Sciatic nerve (tissue), 2 donors: ENCODE data around the gene TUNAR. TPM values are rescaled to one million over a fixed set of nuclear protein-coding genes. Genes with fewer than 3 reads are reported as not detected.
A peak's percentile ranks its signal among the peaks of the same experiment; 100 is the strongest.

Experiments used
- ATAC-seq: fragments of 200-7000 bp; cut with Tn5 transposase; one replicate; pipeline ENCODE4 v1.9.1; 2020; ENCODE audit warnings: mild to moderate bottlenecking, moderate library complexity
- DNase-seq: peaks from one replicate; pipeline ENCODE4 v3.0.0-alpha.2; 2020; ENCODE audit warnings: low spot score
- intact Hi-C: fragments of 100-400 bp; cut with DNase I; formaldehyde crosslinking; loops from one replicate; pipeline ENCODE4 v1.14.2; 2022
- total RNA-seq: library from RNA; stranded (reverse); fragmentation: NEBNext Ultra II Directional; extraction: Animal tissue kit (Norgen Biotek cat#: 25700); gene quantifications from one replicate; pipeline ENCODE4 v1.2.1, GENCODE V29; 2021
- donor health status: DM: no; HTN: no; CAD: no.
- donor health status: DM: no; HTN: no; CAD: no.

TUNAR gene
- total RNA-seq, 1 donor from 2014 or later, result not detected

- intact Hi-C loops, result no loop called here
- DNase-seq, result no peak
- no peak for ATAC-seq
Measured at GRCh38 chr14:95869776-95870175, 6.9 kb upstream of the TUNAR start.

GRCh38 chr14:95870772-95871171 is 5.9 kb upstream of the TUNAR start:
- DNase-seq (no peak), ATAC-seq (no peak)
- intact Hi-C loops, result no loop called here

- intact Hi-C loops, result no loop called here
- no peak for DNase-seq
- ATAC-seq, result no peak
Measured at GRCh38 chr14:95871531-95871930, 5.1 kb upstream of the TUNAR start.

GRCh38 chr14:95872777-95873176 is 3.9 kb upstream of the TUNAR start:
- ATAC-seq (no peak), DNase-seq (no peak)
- intact Hi-C loops, result no loop called here

- no peak for ATAC-seq
- no peak for DNase-seq
- intact Hi-C loops, result no loop called here
Measured at GRCh38 chr14:95875831-95876760, 536 bp upstream of the TUNAR start.

GRCh38 chr14:95877633-95878032 is 1.0 kb downstream of the TUNAR start:
- intact Hi-C loops, result no loop called here
- ATAC-seq (no peak), DNase-seq (no peak)

- DNase-seq, result no peak
- intact Hi-C loops, result no loop called here
- no peak for ATAC-seq
Measured at GRCh38 chr14:95884377-95884776, 7.7 kb downstream of the TUNAR start.

- intact Hi-C loops, result no loop called here
- no peak for ATAC-seq
- no peak for DNase-seq
Measured at GRCh38 chr14:95885278-95885677, 8.6 kb downstream of the TUNAR start.

- no peak for DNase-seq
- no peak for ATAC-seq
- intact Hi-C loops, result no loop called here
Measured at GRCh38 chr14:95885866-95886265, 9.2 kb downstream of the TUNAR start.

GRCh38 chr14:95886366-95887056 is 9.9 kb downstream of the TUNAR start:
- DNase-seq (no peak), ATAC-seq (peak; percentile 22)
- intact Hi-C loops, result no loop called here

- no peak for DNase-seq
- intact Hi-C loops, result no loop called here
- no peak for ATAC-seq
Measured at GRCh38 chr14:95887351-95887750, 10.7 kb downstream of the TUNAR start.

GRCh38 chr14:95889236-95889979 is 12.8 kb downstream of the TUNAR start:
- ATAC-seq, result no peak
- no peak for DNase-seq
- intact Hi-C loops, result no loop called here

GRCh38 chr14:95891742-95892141 is 15.1 kb downstream of the TUNAR start:
- ATAC-seq (no peak), DNase-seq (no peak)
- intact Hi-C loops, result no loop called here

GRCh38 chr14:95892142-95892541 is 15.5 kb downstream of the TUNAR start:
- no peak for DNase-seq
- intact Hi-C loops, result no loop called here
- ATAC-seq, result no peak

GRCh38 chr14:95895720-95896119 is 19.1 kb downstream of the TUNAR start:
- intact Hi-C loops, result no loop called here
- DNase-seq (no peak), ATAC-seq (no peak)

GRCh38 chr14:95896498-95897135 is 20.0 kb downstream of the TUNAR start:
- ATAC-seq (no peak), DNase-seq (no peak)
- intact Hi-C loops, result no loop called here

- intact Hi-C loops, result no loop called here
- ATAC-seq, result no peak
Measured at GRCh38 chr14:95897280-95897679, 20.6 kb downstream of the TUNAR start.

GRCh38 chr14:95901054-95901453 is 24.4 kb downstream of the TUNAR start:
- ATAC-seq (no peak), DNase-seq (no peak)
- intact Hi-C loops, result no loop called here

More at GRCh38 chr14:95897280-95897679, 20.6 kb downstream of the TUNAR start:
- DNase-seq, result no peak

- intact Hi-C loops, result no loop called here
- ATAC-seq, result no peak
Measured at GRCh38 chr14:95902273-95902826, 25.7 kb downstream of the TUNAR start.

More at GRCh38 chr14:95902273-95902826, 25.7 kb downstream of the TUNAR start:
- DNase-seq, result no peak
